GM19372 (cell line): ENCODE results near the gene MESD.
"Not testable (repeated sequence)": the region's sequence is repeated elsewhere in the genome, so short reads cannot be mapped to it uniquely, and the experiment has no call there.

Experiments
- ATAC-seq: cut with Tn5 transposase; IDR thresholded peaks from one replicate; pipeline ENCODE4 v1.9.1; 2021; ENCODE audit warnings: mild to moderate bottlenecking, low read depth, moderate library complexity; ENCODE audit not compliant: unreplicated experiment

MESD gene

DNA sequence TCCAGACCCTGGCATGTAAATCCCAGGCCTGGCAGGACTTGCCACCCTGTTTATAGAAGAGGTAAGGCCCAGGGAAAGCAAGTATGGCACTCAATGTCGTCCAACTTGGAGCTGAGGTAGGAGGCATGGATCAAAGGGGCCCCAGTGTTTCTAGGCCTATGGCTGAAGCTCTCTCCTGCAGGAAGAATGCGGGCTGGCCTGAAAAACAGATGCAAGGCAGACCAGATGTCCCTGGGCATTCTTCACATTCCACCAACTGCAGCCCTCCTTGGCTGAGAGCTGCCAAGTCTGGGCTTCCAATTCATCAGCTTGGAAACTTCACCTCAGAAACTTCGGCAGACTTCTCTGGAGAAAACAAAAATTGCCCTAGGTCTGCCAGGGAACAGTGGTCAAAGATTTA is 22.2 kb downstream of the MESD start:
- ATAC-seq = no peak

DNA sequence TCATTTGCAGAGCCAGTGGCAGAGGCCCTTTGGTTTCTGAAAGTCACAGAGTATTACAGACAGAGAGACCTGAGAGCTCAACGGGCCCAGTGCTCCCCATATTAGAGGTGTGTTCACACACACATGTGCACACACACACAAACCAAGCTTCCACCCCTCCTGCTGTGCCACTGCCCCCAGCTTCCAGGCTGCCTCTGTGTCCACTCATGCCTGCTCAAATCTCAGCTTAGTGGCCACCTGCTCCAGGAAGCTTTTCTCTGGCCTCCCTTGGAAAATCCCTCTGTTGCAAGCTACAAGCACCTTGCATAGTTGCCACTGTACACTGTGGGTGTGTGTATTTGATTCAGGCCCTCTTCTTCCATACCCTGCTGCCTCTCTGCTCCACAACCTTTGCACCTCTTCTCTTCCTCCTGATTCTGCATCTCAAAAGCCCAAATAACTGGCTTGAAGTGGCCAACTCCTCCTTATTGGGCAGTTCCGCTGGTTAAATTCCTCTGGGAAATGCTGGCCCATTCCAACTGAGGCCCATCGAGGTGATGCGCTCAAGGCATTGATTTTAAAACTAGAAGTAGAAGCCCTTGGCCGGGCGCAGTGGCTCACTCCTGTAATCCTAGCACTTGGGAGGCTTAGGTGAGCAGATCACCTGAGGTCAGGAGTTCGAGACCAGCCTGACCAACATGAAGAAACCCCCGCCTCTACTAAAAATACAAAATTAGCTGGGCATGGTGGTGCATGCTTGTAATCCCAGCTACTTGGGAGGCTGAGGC is 23.0 kb downstream of the MESD start:
- ATAC-seq = no peak

DNA sequence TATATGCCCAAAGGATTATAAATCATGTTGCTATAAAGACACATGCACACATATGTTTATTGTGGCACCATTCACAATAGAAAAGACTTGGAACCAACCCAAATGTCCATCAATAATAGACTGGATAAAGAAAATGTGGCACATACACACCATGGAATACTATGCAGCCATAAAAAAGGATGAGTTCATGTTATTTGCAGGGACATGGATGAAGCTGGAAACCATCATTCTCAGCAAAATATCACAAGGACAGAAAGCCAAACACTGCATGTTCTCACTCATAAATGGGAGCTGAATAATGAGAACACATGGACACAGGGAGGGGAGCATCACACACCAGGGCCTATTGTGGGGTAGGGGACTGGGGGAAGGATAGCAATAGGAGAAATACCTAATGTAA is 24.2 kb downstream of the MESD start:
- ATAC-seq = not testable (repeated sequence)

DNA sequence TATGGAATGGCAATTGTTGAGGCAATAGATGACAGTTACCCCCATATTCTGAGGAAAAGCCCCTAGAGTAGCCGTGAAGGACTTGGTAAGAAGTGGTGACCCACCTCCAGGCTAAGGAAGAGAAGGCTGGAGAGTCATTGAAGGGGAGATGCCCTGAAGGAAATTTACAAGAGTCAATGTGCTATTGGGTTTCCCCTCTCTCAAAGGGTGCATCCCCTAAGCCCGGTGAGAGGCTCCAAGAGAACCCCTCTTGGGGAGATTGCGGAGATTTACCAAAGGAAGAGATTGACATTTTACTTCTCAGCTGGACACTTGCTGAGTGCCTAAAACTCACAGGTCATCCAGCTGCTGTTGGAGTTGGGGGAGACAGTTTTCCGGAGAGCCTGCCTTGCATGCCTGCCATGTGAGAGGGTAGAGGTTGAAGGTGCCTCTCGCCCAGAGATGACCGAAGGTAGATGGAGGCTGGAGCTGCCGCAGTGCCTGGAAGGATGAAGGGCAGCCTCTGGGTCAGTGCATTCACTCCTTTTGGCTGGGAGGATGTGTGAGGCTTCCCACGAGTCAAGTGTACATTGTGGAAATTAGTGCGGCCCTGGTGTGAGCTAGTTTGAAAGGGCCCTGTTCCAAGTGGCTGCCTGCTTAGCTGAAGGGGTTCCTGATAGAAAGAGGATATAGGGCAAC is 30.7 kb downstream of the MESD start:
- ATAC-seq = no peak

DNA sequence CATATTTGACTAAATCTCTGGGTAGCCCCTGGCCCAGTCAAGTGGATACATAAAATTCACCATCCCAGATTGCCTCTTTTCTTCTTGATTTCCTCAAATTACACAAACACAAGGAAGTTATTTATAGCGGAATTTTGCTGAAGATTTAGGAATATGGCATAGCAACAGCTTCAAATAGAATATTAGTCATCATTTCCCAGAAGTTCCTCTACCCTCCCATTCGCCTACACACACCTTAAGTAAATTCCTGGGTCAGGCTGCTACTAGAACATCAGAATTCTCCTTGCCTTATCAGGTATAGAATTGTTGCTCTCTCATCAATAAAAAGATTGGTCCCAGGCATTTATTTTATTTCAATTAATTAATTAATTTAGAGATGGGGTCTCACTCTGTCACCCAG is 31.6 kb downstream of the MESD start:
- ATAC-seq = no peak

DNA sequence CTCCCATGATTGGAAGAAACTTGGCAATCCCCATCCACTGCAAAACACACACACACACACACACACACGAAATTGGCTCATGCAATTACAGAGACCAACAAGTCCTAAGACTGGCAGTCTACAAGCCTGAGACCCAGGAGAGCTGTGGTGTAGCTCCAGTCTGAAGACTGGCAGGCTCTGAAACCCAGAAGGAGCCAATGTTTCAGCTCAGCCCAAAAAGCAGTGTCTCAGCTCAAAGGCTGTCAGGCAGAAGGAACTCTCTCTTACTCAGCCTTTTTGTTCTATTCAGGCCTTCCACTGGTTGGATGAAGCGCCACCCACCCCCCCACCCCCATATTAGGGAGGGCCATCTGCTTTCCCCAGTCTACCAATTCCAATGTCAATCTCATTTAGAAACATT is 32.1 kb downstream of the MESD start:
- no peak for ATAC-seq

DNA sequence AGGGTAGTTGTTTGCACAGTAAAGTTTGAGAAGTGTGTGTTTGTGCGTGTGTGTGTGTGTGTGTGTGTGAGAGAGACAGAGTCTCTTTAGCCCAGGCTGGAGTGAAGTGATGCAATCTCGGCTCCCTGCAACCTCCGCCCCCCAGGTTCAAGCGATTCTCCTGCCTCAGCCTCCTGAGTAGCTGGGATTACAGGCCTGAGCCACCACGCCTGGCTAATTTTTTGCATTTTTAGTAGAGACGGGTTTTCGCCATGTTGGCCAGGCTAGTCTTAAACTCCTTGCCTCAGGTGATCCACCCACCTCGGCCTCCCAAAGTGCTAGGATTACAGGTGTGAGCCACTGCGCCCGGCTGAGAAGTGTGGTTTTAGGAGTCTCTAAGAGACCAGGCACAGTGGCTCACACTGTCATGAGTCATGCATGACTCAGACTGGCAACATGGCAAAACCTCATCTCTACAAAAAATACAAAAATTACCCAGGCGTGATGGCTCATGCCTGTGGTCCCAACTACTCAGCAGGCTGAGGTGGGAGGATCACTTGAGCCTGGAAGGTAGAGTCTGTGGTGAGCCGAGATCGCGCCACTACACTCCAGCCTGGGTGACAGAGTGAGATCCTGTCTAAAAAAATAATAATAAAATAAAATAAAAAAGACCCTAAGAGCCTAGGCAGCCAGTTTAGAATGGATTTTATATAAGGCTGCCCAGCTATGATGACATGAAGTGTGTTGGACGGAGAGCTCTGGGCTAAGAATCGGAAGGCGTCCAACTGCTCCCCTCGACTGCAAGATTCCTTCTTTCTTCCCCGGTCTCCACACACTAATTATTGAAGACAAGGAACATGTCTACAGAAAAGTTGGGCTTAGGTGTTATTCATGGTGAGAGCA is 33.8 kb downstream of the MESD start:
- not testable (repeated sequence) for ATAC-seq

DNA sequence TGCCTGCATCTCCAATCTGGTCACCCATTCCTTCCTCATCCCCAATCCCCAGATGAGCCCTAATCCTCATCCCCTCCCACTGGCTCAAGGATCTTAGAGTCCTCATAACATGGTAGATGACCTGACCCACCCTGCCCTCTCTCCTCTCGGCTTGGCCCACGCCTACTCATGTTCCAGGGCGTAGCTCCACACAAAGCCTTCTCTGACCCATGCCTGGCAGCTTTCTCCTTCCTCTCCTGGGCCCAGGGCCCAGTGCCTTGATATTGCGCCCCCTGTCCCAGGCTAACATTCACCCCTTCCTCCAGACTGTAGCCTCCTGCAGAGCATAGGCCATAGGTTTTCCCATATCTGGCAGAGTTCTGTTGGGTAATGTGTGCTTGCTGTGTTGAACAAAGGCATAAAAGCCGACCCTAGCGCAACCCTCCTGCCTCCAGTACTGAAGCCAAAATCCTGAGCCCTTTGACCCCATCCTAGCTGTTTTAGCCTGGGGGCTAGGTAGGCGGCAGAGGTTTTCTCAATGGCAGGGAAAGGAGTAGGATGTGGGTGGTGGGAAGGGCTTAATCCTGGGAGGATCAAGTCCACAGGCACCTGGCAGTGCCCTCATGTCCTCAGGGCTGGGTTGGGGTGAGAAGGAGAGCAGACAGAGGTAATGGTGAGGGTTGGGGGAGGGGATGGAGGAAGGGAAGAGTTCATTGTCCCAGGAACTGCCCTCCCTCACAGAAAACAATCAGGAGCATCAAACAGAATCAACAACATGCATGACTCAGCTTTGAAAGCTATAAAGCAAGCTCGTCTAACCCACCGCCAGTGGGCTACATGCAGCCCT is 35.5 kb downstream of the MESD start:
- ATAC-seq = no peak

DNA sequence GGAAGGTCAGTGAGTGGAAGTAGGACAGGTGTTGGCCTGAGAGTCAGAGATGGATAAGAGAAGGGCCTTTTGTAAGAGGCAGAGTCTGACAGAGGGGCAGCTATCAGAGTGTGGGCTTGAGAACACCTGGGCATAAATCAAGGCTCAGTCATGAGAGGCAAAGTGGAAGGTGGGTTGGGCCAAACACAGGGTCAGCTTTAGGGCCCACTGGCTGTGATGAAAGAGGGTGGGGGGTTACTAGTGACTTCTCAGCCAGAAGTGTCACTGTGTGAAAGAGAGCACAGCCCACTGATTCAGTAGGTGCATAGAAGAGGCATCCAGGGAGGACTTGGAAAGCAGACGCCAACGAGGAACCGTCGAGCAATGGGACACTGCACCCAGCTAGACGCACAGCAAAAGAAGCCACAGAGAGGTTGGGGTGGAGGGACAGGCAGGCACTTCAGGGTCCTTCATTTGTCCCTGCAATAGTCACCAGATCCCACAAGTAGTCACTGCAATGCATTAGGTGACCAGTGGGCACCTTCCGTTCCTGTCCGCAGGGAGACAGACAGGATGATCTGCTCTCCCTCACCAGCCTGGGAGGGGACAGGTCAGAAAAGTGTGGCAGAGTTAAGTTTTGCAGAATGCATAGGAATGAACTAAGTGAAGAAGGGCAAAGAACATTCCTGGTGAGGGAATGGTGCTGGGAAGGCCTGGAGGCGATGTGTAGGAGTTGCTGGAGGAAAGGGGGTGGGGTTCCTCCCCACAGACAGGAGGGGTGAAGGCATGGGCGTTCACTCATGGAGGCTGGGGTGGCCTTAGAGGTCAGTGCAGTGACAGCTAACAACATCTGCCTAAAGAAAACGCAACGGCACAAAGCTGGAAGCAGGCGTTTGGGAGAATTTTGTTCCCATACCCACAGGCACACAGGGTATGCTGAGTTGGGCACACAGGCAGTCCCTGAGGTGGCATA is 36.3 kb downstream of the MESD start:
- no peak for ATAC-seq

DNA sequence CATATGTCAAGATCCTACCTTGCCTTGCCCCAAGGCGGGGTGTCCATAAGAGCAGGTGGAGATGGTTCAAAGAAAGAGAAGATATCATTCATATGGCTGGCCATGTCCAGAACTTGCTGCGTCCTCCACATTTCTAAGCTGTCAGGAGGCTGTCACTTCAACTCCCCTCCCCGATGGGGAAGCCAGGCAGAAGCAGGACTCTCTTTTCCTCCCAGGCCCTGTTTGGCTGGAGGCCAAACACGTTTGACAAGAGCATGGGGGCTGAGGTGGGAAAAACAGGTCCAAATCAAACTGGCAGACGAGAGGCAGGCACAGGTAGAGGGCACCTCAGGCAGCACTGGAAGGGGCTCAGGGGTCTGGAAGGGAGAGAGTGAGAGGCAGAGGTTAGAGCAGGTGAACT is 37.7 kb downstream of the MESD start:
- ATAC-seq = no peak

DNA sequence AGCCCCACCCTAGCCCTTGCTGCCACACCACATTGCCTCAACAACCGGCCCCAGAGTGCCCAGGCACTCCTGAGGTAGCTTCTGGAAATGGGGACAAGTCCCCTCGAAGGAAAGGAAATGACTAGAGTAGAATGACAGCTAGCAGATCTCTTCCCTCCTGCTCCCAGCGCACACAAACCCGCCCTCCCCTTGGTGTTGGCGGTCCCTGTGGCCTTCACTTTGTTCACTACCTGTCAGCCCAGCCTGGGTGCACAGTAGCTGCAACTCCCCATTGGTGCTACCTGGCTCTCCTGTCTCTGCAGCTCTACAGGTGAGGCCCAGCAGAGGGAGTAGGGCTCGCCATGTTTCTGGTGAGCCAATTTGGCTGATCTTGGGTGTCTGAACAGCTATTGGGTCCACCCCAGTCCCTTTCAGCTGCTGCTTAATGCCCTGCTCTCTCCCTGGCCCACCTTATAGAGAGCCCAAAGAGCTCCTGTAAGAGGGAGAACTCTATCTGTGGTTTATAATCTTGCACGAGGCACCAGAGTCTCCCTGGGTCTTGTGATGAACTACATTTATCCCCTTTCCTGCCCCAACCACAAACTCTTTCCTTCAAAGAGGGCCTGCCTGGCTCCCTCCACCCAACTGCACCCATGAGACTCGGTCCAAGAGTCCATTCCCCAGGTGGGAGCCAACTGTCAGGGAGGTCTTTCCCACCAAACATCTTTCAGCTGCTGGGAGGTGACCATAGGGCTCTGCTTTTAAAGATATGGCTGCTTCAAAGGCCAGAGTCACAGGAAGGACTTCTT is 39.1 kb downstream of the MESD start:
- no peak for ATAC-seq

DNA sequence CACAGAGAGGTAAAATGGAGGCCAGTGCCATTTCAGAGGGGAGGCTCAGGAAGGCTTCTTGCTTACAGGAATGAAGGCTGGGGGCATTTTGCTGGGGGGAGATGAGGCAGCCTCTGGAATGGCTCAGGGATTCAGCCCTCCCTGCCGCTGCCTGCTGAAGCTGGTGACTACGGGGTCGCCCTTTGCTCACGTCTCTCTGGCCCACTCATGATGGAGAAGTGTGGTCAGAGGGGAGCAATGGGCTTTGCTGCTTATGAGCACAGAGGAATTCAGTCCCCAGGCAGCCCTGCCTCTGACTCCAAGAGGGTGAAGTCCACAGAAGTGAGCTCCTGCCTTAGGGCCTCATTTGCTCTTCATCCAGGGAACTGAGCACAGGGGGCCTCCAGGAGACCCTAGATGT is 39.9 kb downstream of the MESD start:
- no peak for ATAC-seq

DNA sequence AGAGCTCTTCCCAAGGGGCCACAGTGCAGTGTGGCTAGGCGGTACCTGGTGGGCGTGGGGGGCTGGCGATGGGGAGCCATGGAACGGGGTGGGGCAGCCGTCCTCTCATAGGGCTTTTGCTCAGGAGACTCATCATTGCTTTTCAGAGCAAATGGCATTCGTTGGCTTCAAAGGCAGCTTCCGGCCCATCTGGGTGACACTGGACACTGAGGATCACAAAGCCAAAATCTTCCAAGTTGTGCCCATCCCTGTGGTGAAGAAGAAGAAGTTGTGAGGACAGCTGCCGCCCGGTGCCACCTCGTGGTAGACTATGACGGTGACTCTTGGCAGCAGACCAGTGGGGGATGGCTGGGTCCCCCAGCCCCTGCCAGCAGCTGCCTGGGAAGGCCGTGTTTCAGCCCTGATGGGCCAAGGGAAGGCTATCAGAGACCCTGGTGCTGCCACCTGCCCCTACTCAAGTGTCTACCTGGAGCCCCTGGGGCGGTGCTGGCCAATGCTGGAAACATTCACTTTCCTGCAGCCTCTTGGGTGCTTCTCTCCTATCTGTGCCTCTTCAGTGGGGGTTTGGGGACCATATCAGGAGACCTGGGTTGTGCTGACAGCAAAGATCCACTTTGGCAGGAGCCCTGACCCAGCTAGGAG is 40.8 kb downstream of the MESD start:
- no peak for ATAC-seq

DNA sequence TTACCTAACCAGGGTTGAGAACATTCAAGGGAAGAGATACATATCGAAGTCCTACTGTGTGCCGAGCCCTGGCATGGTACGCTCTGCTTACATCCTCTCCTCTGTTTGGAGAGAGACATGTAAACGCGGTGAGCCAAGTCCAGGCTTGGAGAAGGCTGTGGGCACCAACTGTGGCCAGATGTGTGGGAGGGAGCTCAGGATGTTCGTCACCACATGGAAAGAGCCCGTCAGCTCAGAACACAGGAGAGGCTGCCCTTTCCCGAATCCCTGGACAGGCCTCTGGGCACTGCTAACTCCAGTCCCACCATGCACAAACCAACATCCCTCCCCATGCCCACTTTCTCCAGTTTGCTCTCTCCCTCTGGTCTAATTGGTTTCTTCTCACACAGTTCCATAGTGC is 43.0 kb downstream of the MESD start:
- ATAC-seq = no peak

DNA sequence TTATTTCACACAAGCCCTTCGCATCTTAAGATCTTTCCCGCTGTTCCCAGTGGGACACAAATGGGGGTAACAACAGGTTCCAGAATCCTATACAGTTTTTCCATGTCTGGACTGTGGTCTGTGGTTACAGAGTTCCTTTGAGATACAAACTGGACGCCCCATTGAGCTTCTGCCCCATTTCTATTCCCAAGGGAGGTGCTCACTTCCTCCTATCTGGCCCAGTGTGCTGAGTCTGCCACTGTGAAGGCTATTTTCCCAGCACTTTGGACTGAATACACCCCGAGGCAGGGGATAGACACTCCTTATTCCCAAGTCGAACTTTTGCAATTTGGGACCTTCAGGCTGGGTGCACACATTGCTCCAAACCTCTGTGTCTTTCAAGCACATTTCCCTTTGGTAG is 44.0 kb downstream of the MESD start:
- no peak for ATAC-seq

DNA sequence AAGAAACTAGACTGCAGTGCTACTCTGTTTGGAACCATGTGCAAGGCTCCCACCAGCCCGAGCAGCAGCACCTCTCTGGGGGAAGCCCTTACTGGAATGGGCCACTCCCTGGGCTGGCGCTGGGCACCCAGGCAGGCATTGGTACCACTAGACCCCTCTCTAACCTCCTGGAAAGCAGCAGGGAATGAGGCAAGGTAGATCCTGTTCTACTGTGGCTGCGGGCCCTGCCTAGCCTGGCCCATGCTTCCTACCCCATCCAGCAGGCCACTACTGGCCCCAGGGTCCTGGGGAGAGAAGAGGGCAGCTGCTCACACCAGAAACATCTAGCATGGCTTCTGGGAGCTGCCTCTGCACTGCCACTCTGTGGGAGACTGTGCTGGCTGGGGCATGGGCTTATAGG is 44.8 kb downstream of the MESD start:
- no peak for ATAC-seq

DNA sequence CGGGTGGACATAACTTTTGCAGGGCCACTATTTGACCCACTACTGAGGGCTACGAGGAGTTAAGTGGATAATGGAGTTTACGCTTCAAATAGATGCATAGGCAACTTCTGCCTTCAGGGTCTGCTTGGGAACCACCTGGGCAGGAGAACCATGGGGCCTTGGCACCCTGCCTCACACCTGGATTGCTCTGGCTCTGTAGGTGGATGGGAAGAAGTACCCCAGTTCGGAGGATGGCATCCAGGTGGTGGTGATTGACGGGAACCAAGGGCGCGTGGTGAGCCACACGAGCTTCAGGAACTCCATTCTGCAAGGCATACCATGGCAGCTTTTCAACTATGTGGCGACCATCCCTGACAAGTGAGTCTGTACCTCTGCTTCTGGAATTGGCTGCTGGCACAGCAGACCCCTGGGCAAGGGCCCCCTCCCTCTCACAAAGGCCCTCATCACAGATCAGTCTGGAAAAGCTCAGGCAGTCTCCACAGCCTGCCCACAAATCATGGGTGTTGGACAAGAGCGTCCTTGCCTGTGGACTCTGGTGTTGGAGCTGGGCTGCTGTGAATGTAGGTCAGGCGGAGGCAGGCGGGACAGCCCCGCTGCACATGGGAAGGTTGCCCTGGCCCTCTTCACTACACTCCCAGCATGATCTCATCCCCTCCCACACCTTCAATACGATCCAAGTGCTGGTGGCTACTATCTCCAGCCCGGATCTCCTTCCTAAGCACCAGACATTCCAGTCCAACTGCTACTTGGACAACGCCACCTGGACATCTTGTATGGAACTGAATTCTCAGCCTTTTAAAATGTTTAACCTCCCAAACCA is 46.7 kb downstream of the MESD start:
- no peak for ATAC-seq
